HCT116 (cell line): ENCODE results near the gene GATAD2A.

Source experiments
- ATF3 ChIP-seq: IDR thresholded peaks from 2 replicates; pipeline ENCODE4 v1.6.1; 2012
- CEBPB ChIP-seq: IDR thresholded peaks from 2 replicates; pipeline ENCODE4 v1.6.1; 2012; ENCODE audit warnings: low read depth
- EZH2 ChIP-seq: fragments of 200-600 bp; sonication (generic); IDR thresholded peaks from 2 replicates; pipeline ENCODE4 v1.6.1; 2017; ENCODE audit warnings: antibody characterized with exemption, mixed run types
- POLR2A ChIP-seq: IDR thresholded peaks from 2 replicates; pipeline ENCODE4 v1.7.0; 2011; ENCODE audit warnings: borderline replicate concordance; ENCODE audit not compliant: insufficient read depth, insufficient read length; ENCODE audit errors: extremely low read depth
- POLR2AphosphoS5 ChIP-seq: IDR thresholded peaks from 2 replicates; pipeline ENCODE4 v1.6.1; 2011; ENCODE audit warnings: mild to moderate bottlenecking, low read depth, low read length, moderate library complexity
- TF ChIP-seq, protein P1 (sequence below), 3 experiments: fragments of 200-600 bp in 1 of 3; sonication (generic) in 1 of 3; IDR thresholded peaks in 2 of 3; conservative IDR thresholded peaks in 1 of 3; 2 replicates each; pipeline ENCODE4 v1.5.1; 2012 to 2017; ENCODE audit warnings: low read depth in 2 of 3, low read length in 2 of 3, antibody characterized with exemption in 1 of 3, borderline replicate concordance in 1 of 3, control low read depth in 1 of 3, mild to moderate bottlenecking in 1 of 3, mixed read lengths in 1 of 3, mixed run types in 1 of 3, moderate library complexity in 1 of 3; ENCODE audit not compliant: insufficient read depth in 1 of 3

DNA sequence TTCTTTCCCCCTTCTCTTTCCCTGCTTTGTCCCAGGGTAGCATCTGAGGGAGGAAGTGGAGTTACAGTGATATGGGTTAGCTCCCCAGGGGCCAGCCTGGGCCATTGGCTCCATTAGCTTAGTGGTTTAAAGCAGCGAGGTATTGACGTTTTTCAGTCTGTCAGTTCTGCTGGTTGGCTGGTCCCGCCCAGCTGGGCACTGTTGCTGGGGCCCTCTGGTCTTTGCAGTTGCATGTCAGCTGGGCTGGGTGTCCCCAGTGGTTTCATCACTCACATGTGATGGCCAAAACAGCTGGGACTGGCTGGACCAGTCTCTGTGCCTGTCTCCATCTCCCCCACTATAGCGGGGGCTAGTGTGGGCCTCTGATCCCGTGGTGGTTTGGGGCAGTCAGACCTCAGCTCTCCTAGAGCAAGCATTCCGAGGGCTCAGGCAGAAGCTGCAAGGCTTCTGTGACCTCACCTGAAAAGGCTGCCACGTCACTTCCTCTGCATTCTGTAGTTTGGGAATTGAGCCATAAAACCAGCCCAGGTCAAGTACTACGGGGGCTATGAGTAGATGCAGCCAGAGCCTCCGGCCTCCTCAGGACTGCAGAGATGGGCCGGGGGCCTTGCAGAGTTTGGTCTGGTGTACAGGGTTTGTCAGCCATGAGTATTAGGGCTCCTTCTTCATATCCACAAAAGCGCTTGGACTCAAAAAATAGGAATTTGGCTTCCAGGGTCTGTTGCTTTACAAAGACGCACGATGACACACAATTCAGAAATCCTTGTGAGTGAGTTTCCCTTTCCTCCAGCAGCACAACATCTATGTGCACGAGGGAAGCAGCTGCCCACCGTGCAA lies 79.9 kb downstream of the GATAD2A start:
- TF ChIP-seq, protein P1, sequence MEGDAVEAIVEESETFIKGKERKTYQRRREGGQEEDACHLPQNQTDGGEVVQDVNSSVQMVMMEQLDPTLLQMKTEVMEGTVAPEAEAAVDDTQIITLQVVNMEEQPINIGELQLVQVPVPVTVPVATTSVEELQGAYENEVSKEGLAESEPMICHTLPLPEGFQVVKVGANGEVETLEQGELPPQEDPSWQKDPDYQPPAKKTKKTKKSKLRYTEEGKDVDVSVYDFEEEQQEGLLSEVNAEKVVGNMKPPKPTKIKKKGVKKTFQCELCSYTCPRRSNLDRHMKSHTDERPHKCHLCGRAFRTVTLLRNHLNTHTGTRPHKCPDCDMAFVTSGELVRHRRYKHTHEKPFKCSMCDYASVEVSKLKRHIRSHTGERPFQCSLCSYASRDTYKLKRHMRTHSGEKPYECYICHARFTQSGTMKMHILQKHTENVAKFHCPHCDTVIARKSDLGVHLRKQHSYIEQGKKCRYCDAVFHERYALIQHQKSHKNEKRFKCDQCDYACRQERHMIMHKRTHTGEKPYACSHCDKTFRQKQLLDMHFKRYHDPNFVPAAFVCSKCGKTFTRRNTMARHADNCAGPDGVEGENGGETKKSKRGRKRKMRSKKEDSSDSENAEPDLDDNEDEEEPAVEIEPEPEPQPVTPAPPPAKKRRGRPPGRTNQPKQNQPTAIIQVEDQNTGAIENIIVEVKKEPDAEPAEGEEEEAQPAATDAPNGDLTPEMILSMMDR (IDR thresholded peaks at IDR 0.05 in 2 of 3, conservative IDR thresholded peaks at IDR 0.05 in 1 of 3; ENCODE audit: borderline replicate concordance in 1 of 3, insufficient read depth in 1 of 3, low read depth in 2 of 3, low read length in 2 of 3) = no peak
- no peak for TF ChIP-seq POLR2A
- no peak for TF ChIP-seq EZH2
- TF ChIP-seq POLR2AphosphoS5 = no peak
- no peak for TF ChIP-seq CEBPB
- TF ChIP-seq ATF3 = no peak
